ENCODE results near the gene FAH.
A peak's percentile ranks its signal among the peaks of the same experiment; 100 is the strongest.

Gene FAH

GRCh38 chr15:80171787-80172186, 19.0 kb downstream of the FAH start:
- no peak overlapping the region for H3K4me3 ChIP-seq (ENCODE audit: low read length)
- no peak for DNase-seq (ENCODE audit: low read depth)
- TF ChIP-seq CTCF (conservative IDR thresholded peaks at IDR 0.05; ENCODE audit: low read length), result no peak

GRCh38 chr15:80172401-80172800, 19.6 kb downstream of the FAH start:
- TF ChIP-seq CTCF (conservative IDR thresholded peaks at IDR 0.05; ENCODE audit: low read length), result no peak
- no peak for DNase-seq (ENCODE audit: low read depth)
- H3K4me3 ChIP-seq (ENCODE audit: low read length), result no peak overlapping the region

- peak; percentile 32 for DNase-seq (ENCODE audit: low read depth)
- TF ChIP-seq CTCF (conservative IDR thresholded peaks at IDR 0.05; ENCODE audit: low read length), result peak; percentile 58
- H3K4me3 ChIP-seq (ENCODE audit: low read length), result no peak overlapping the region
Observed at GRCh38 chr15:80173022-80173759, 20.4 kb downstream of the FAH start.

GRCh38 chr15:80174017-80174746, 21.4 kb downstream of the FAH start:
- no peak overlapping the region for H3K4me3 ChIP-seq (ENCODE audit: low read length)
- peak; percentile 85 for DNase-seq (ENCODE audit: low read depth)
- TF ChIP-seq CTCF (conservative IDR thresholded peaks at IDR 0.05; ENCODE audit: low read length), result no peak

GRCh38 chr15:80175436-80175835, 22.6 kb downstream of the FAH start:
- no peak for DNase-seq (ENCODE audit: low read depth)
- no peak for TF ChIP-seq CTCF (conservative IDR thresholded peaks at IDR 0.05; ENCODE audit: low read length)
- H3K4me3 ChIP-seq (ENCODE audit: low read length), result no peak overlapping the region

- no peak overlapping the region for H3K4me3 ChIP-seq (ENCODE audit: low read length)
- DNase-seq (ENCODE audit: low read depth), result no peak
- no peak for TF ChIP-seq CTCF (conservative IDR thresholded peaks at IDR 0.05; ENCODE audit: low read length)
Observed at GRCh38 chr15:80176443-80176842, 23.6 kb downstream of the FAH start.

GRCh38 chr15:80177156-80177555, 24.4 kb downstream of the FAH start:
- DNase-seq (ENCODE audit: low read depth), result peak; percentile 47
- no peak for TF ChIP-seq CTCF (conservative IDR thresholded peaks at IDR 0.05; ENCODE audit: low read length)
- H3K4me3 ChIP-seq (ENCODE audit: low read length), result no peak overlapping the region
